IMR-90 (cell line): Measurements from ENCODE around the gene PEX19. TPM values are rescaled to one million over a fixed set of nuclear protein-coding genes. Genes with fewer than 3 reads are reported as not detected.

Experiments
- ATAC-seq: fragments of 200-7000 bp; cut with Tn5 transposase; 2 replicates; pipeline ENCODE4 v1.9.1; 2020; ENCODE audit warnings: low read depth, mild to moderate bottlenecking, moderate library complexity
- BruUV-seq: library from RNA; stranded (reverse); fragments of 400-500 nt; replicated peaks from 2 replicates; lab custom pipeline; 2021; lab: Mats Ljungman, UMichigan
- CTCF ChIA-PET: fragments of 300-600 bp; formaldehyde crosslinking; extraction: SDS; loops from one replicate; lab custom pipeline; 2021; ENCODE audit warnings: antibody characterized with exemption; lab: Yijun Ruan, JAX
- POLR2A ChIA-PET: fragments of 300-600 bp; sonication (Branson Sonifier 250); formaldehyde crosslinking; loops from one replicate; lab custom pipeline; 2022; ENCODE audit warnings: antibody characterized with exemption; ENCODE audit not compliant: unreplicated experiment; lab: Charles Lee
- DNase-seq: peaks from one replicate; pipeline ENCODE4 v3.0.0; 2013
- H2AFZ ChIP-seq: replicated peaks from 2 replicates; pipeline ENCODE3; 2013; ENCODE audit warnings: low read length, mild to moderate bottlenecking; ENCODE audit not compliant: poor library complexity
- H2AK5ac ChIP-seq: 2 replicates; pipeline ENCODE4 v1.6.1; 2013; ENCODE audit warnings: low read depth, low read length, inconsistent platforms
- H2AK9ac ChIP-seq: replicated peaks from 2 replicates; pipeline ENCODE3; 2013; ENCODE audit warnings: mild to moderate bottlenecking, low read depth, low read length, moderate library complexity; ENCODE audit not compliant: poor library complexity
- H2BK120ac ChIP-seq: 2 replicates; pipeline ENCODE4 v1.6.1; 2013; ENCODE audit warnings: low read depth, low read length, inconsistent platforms
- H2BK15ac ChIP-seq: 3 replicates; pipeline ENCODE4 v1.6.1; 2013; ENCODE audit warnings: low read depth, low read length, inconsistent platforms
- H2BK20ac ChIP-seq: 2 replicates; pipeline ENCODE4 v1.6.1; 2013; ENCODE audit warnings: low read depth, mild to moderate bottlenecking, inconsistent platforms, low read length, moderate library complexity
- H2BK5ac ChIP-seq: 2 replicates; pipeline ENCODE4 v1.6.1; 2013; ENCODE audit warnings: mild to moderate bottlenecking, low read depth, low read length, inconsistent platforms; ENCODE audit not compliant: poor library complexity, severe bottlenecking
- H3K14ac ChIP-seq: replicated peaks from 2 replicates; pipeline ENCODE4 v1.6.1; 2013; ENCODE audit warnings: low read depth, low read length, inconsistent platforms
- H3K18ac ChIP-seq: 2 replicates; pipeline ENCODE4 v1.6.1; 2013; ENCODE audit warnings: low read depth, low read length, control low read depth
- H3K23ac ChIP-seq: 2 replicates; pipeline ENCODE4 v1.6.1; 2013; ENCODE audit warnings: low read depth, low read length, inconsistent platforms
- H3K27ac ChIP-seq: 2 replicates; pipeline ENCODE4 v1.5.1; 2013; ENCODE audit warnings: mild to moderate bottlenecking, control low read depth, low read length; ENCODE audit not compliant: insufficient read depth
- H3K27me3 ChIP-seq: 2 replicates; pipeline ENCODE4 v1.6.1; 2013; ENCODE audit warnings: low read length; ENCODE audit not compliant: control insufficient read depth, insufficient read depth
- H3K36me3 ChIP-seq: 2 replicates; pipeline ENCODE4 v1.6.1; 2013; ENCODE audit warnings: low read length, mixed read lengths; ENCODE audit not compliant: control insufficient read depth, insufficient read depth
- H3K4ac ChIP-seq: 2 replicates; pipeline ENCODE4 v1.6.1; 2013; ENCODE audit warnings: low read depth, low read length, inconsistent platforms
- H3K4me1 ChIP-seq: 2 replicates; pipeline ENCODE4 v1.6.1; 2013; ENCODE audit warnings: low read length, mixed read lengths; ENCODE audit not compliant: control insufficient read depth, insufficient read depth
- H3K4me2 ChIP-seq: 2 replicates; pipeline ENCODE4 v1.6.1; 2013; ENCODE audit warnings: low read depth, mild to moderate bottlenecking, control low read depth, low read length, moderate library complexity
- H3K4me3 ChIP-seq: 2 replicates; pipeline ENCODE4 v1.5.1; 2013; ENCODE audit warnings: low read depth, mild to moderate bottlenecking, control low read depth, low read length, moderate library complexity; ENCODE audit not compliant: insufficient read depth
- H3K56ac ChIP-seq: 2 replicates; pipeline ENCODE4 v1.6.1; 2013; ENCODE audit warnings: low read length, inconsistent platforms; ENCODE audit not compliant: insufficient read depth; ENCODE audit errors: extremely low read depth
- H3K79me1 ChIP-seq, 2 experiments: 2 replicates each; pipeline ENCODE4 v1.6.1; 2013; ENCODE audit warnings: low read length in 2 of 2, inconsistent platforms in 1 of 2, low read depth in 1 of 2
- H3K9ac ChIP-seq: 2 replicates; pipeline ENCODE4 v1.6.1; 2013; ENCODE audit warnings: low read depth, low read length, control low read depth
- H3K9me1 ChIP-seq: 2 replicates; pipeline ENCODE4 v1.6.1; 2013; ENCODE audit warnings: low read length, inconsistent platforms; ENCODE audit not compliant: insufficient read depth
- H3K9me3 ChIP-seq: 2 replicates; pipeline ENCODE4 v1.6.1; 2013; ENCODE audit warnings: low read length; ENCODE audit not compliant: control insufficient read depth, insufficient read depth
- H4K20me1 ChIP-seq: 2 replicates; pipeline ENCODE4 v1.6.1; 2013; ENCODE audit warnings: low read length, inconsistent platforms; ENCODE audit not compliant: insufficient read depth
- H4K5ac ChIP-seq: 2 replicates; pipeline ENCODE4 v1.6.1; 2013; ENCODE audit warnings: mild to moderate bottlenecking, low read depth, low read length, control low read depth
- H4K8ac ChIP-seq, 2 experiments: 2 replicates each; pipeline ENCODE4 v1.6.1; 2013; ENCODE audit warnings: low read depth in 2 of 2, low read length in 2 of 2, control low read depth in 1 of 2, inconsistent platforms in 1 of 2
- H4K91ac ChIP-seq: 2 replicates; pipeline ENCODE4 v1.6.1; 2013; ENCODE audit warnings: low read depth, low read length, inconsistent platforms; ENCODE audit not compliant: insufficient read depth
- BHLHE40 ChIP-seq: fragments of 150-350 bp; IDR thresholded peaks from 2 replicates; pipeline ENCODE4 v1.6.1; 2016; ENCODE audit warnings: mild to moderate bottlenecking, low read depth, low read length
- CHD1 ChIP-seq: IDR thresholded peaks from 2 replicates; pipeline ENCODE4 v1.6.1; 2012; ENCODE audit warnings: low read depth, low read length, improper control_type of control experiment
- FOS ChIP-seq: fragments of 150-350 bp; IDR thresholded peaks from 2 replicates; pipeline ENCODE4 v1.6.1; 2016; ENCODE audit warnings: low read depth, low read length
- MAFK ChIP-seq: IDR thresholded peaks from 2 replicates; pipeline ENCODE4 v1.6.1; 2012; ENCODE audit warnings: low read depth, low read length, improper control_type of control experiment
- MAZ ChIP-seq: IDR thresholded peaks from 2 replicates; pipeline ENCODE4 v1.6.1; 2012; ENCODE audit warnings: low read depth, mild to moderate bottlenecking, low read length, improper control_type of control experiment, moderate library complexity, borderline replicate concordance
- MXI1 ChIP-seq: IDR thresholded peaks from 2 replicates; pipeline ENCODE4 v1.6.1; 2012; ENCODE audit warnings: low read depth, mild to moderate bottlenecking, low read length, moderate library complexity, borderline replicate concordance
- NFE2L2 ChIP-seq: fragments of 150-350 bp; IDR thresholded peaks from 2 replicates; pipeline ENCODE4 v1.6.1; 2016; ENCODE audit warnings: low read depth, mild to moderate bottlenecking, low read length
- POLR2A ChIP-seq: IDR thresholded peaks from 2 replicates; pipeline ENCODE4 v1.6.1; 2012; ENCODE audit warnings: mild to moderate bottlenecking, low read depth, low read length
- RCOR1 ChIP-seq: IDR thresholded peaks from 2 replicates; pipeline ENCODE4 v1.6.1; 2012; ENCODE audit warnings: mild to moderate bottlenecking, low read length, improper control_type of control experiment; ENCODE audit not compliant: insufficient replicate concordance
- RFX5 ChIP-seq: IDR thresholded peaks from 2 replicates; pipeline ENCODE4 v1.8.0; 2012; ENCODE audit warnings: low read depth, mild to moderate bottlenecking, low read length, moderate library complexity
- SMC3 ChIP-seq: fragments of 150-350 bp; IDR thresholded peaks from 2 replicates; pipeline ENCODE4 v1.6.1; 2016; ENCODE audit warnings: low read depth, mild to moderate bottlenecking, antibody characterized with exemption, low read length, moderate library complexity
- dilution Hi-C: fragments of 300-500 bp; cut with HindIII; formaldehyde crosslinking; loops from one replicate; pipeline ENCODE4 v1.14.3; 2018; ENCODE audit warnings: low sequenced_read_pairs; ENCODE audit not compliant: unreplicated experiment
- in situ Hi-C: fragments of 300-500 bp; cut with MboI; formaldehyde crosslinking; loops from 3 replicates; pipeline ENCODE4 v1.14.3; 2019; ENCODE audit warnings: low sequenced_read_pairs, inconsistent platforms, mixed read lengths
- intact Hi-C: fragments of 100-400 bp; cut with micrococcal nuclease; formaldehyde crosslinking; loops from 2 replicates; pipeline ENCODE4 v1.10.0; 2022
- polyA plus RNA-seq, 3 experiments: library from polyadenylated mRNA; depleted of rRNA; stranded (reverse); fragments of >200 nt; gene quantifications; 2 replicates each; pipeline ENCODE4 v1.2.3, GENCODE V29; 2012; ENCODE audit warnings: low replicate concordance in 1 of 3
- total RNA-seq: library from RNA; depleted of rRNA; stranded (reverse); fragments of >200 nt; gene quantifications from 2 replicates; pipeline ENCODE4 v1.2.3, GENCODE V29; 2012
- TF ChIP-seq, protein P1 (sequence below): fragments of 150-350 bp; IDR thresholded peaks from 2 replicates; pipeline ENCODE4 v1.6.1; 2017; ENCODE audit warnings: mild to moderate bottlenecking, antibody characterized with exemption, low read length, low read depth
- TF ChIP-seq, protein P2 (sequence below): fragments of 150-350 bp; IDR thresholded peaks from 2 replicates; pipeline ENCODE4 v1.6.1; 2016; ENCODE audit warnings: low read depth, mild to moderate bottlenecking, low read length, moderate library complexity, borderline replicate concordance

The PEX19 gene
- total and polyA plus RNA-seq, 2 of the 4 experiments (the other 2 are of a cell fraction): 44.5 to 67.7 TPM

DNA sequence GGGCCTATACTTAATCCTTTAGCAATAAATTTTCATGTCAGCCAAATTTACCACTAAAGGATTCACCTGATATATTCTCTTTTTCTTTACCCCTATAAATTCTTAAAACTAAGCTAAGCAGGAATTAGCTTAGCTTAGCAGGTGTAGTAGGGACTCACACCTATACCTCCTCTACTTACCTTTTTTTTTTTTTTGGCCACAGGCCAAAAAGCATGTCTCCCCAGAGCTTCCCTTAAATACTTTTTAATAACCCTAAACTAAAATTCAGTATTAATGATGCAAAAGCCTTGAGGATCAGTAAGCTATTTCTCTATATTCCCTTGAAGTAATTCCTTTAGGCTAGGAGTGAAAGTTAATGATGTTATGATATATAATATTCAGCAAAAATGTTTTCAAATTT lies 56.5 kb downstream of the PEX19 start:
- CTCF ChIA-PET: interaction anchor here (1.3 to 3.7 kb wide), 2 partner anchors 9 to 23 kb away, joined by 10 to 12 read pairs; no protein-coding TSS in a partner anchor
- Histone ChIP-seq H2AK5ac (no peak overlapping the region), H3K27me3 (no peaks in the 10 kb centered on the region), H3K4me1 (no peaks in the 10 kb centered on the region), H3K23ac (no peak overlapping the region), H3K36me3 (peaks cover 49% of the 10 kb centered on the region), H2BK120ac (no peak overlapping the region), H2AFZ (no peak overlapping the region), H3K14ac (no peak overlapping the region), H2BK5ac (no peak overlapping the region), H2BK20ac (no peak overlapping the region), H3K56ac (no peak overlapping the region), H3K79me1 (peaks cover 0 to 5% of the 10 kb centered on the region in 2 experiments; a peak in 1 of 4 replicates), H4K20me1 (no peaks in the 10 kb centered on the region; the same call in 1 of the 2 replicates), H2AK9ac (no peak overlapping the region), H4K91ac (no peak overlapping the region), H3K9ac (no peak overlapping the region), H3K18ac (no peak overlapping the region), H3K4me2 (no peak overlapping the region), H4K5ac (no peak overlapping the region), H3K27ac (no peak overlapping the region), H2BK15ac (no peak overlapping the region), H3K9me3 (no peaks in the 10 kb centered on the region), H4K8ac (no peak overlapping the region), H3K4ac (no peak overlapping the region), H3K9me1 (peaks cover 6% of the 10 kb centered on the region; the same call in 1 of the 2 replicates), H3K4me3 (no peak overlapping the region)
- DNase-seq: no peak
- dilution Hi-C loops: no loop called here
- no TSS peak for BruUV-seq
- ATAC-seq: no peak
- POLR2A ChIA-PET: interaction anchor here (0.6 kb wide), 1 partner anchor 109 kb away, joined by 5 read pairs; no protein-coding TSS in a partner anchor
- in situ Hi-C loops: no loop called here
- TF ChIP-seq RFX5 (no peak), MAFK (no peak), FOS (no peak), POLR2A (no peak), BHLHE40 (no peak), SMC3 (no peak), RCOR1 (no peak), MAZ (no peak), NFE2L2 (no peak), CHD1 (no peak), MXI1 (no peak)
- TF ChIP-seq, protein P1, sequence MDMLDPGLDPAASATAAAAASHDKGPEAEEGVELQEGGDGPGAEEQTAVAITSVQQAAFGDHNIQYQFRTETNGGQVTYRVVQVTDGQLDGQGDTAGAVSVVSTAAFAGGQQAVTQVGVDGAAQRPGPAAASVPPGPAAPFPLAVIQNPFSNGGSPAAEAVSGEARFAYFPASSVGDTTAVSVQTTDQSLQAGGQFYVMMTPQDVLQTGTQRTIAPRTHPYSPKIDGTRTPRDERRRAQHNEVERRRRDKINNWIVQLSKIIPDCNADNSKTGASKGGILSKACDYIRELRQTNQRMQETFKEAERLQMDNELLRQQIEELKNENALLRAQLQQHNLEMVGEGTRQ: no peak
- TF ChIP-seq, protein P2, sequence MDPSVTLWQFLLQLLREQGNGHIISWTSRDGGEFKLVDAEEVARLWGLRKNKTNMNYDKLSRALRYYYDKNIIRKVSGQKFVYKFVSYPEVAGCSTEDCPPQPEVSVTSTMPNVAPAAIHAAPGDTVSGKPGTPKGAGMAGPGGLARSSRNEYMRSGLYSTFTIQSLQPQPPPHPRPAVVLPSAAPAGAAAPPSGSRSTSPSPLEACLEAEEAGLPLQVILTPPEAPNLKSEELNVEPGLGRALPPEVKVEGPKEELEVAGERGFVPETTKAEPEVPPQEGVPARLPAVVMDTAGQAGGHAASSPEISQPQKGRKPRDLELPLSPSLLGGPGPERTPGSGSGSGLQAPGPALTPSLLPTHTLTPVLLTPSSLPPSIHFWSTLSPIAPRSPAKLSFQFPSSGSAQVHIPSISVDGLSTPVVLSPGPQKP: no peak
- intact Hi-C loops: loop anchor here (5.0 kb wide), 1 partner anchor 69 kb away; no protein-coding TSS in a partner anchor
